Naive thymus-derived CD4-positive, alpha-beta T cell (primary cell): ENCODE results near the gene CTPS2. TPM values are rescaled to one million over a fixed set of nuclear protein-coding genes. Genes with fewer than 3 reads are reported as not detected.

ENCODE experiments used
- ATAC-seq: fragments of 150-1000 bp; cut with Tn5 transposase; 2 replicates; pipeline ENCODE4 v1.10.0; 2021; ENCODE audit warnings: mild to moderate bottlenecking, moderate library complexity
- CTCF ChIA-PET: fragments of 350-600 bp; sonication (Branson Sonifier 250); formaldehyde crosslinking; loops from one replicate; lab custom pipeline; 2021; ENCODE audit warnings: antibody characterized with exemption; lab: Charles Lee
- POLR2A ChIA-PET: fragments of 350-600 bp; sonication (Branson Sonifier 250); formaldehyde crosslinking; loops from one replicate; lab custom pipeline; 2021; ENCODE audit warnings: antibody characterized with exemption, inconsistent platforms; lab: Charles Lee
- DNase-seq, 9 donors: peaks; one replicate each; pipeline versions ENCODE4 v3.0.0 to v3.0.0-alpha.2; 2020 to 2022; ENCODE audit warnings: mixed read lengths in 1 of 9
- H3K27ac ChIP-seq: one replicate; pipeline ENCODE4 v1.7.0; 2013; ENCODE audit warnings: mild to moderate bottlenecking, low read depth, low read length, moderate library complexity
- H3K27me3 ChIP-seq, 2 donors: one replicate each; pipeline ENCODE4 v1.7.0; 2013; ENCODE audit warnings: low read length in 2 of 2, mild to moderate bottlenecking in 2 of 2, moderate library complexity in 2 of 2; ENCODE audit not compliant: control insufficient read depth in 2 of 2, insufficient read depth in 2 of 2
- H3K36me3 ChIP-seq, 3 experiments: 1 replicate in 2 of 3; 2 replicates in 1 of 3; pipeline ENCODE4 v1.7.0; 2013; ENCODE audit warnings: low read length in 3 of 3, mild to moderate bottlenecking in 3 of 3, moderate library complexity in 1 of 3; ENCODE audit not compliant: insufficient read depth in 3 of 3, control insufficient read depth in 2 of 3
- H3K4me1 ChIP-seq, 2 donors: one replicate each; pipeline ENCODE4 v1.7.0; 2013; ENCODE audit warnings: low read length in 2 of 2, mild to moderate bottlenecking in 2 of 2, moderate library complexity in 1 of 2; ENCODE audit not compliant: control insufficient read depth in 2 of 2, insufficient read depth in 2 of 2
- H3K4me3 ChIP-seq: 2 replicates; pipeline ENCODE4 v1.7.0; 2013; ENCODE audit warnings: mild to moderate bottlenecking, low read length
- H3K9me3 ChIP-seq, 3 experiments: 1 replicate in 2 of 3; 2 replicates in 1 of 3; pipeline ENCODE4 v1.7.0; 2013; ENCODE audit warnings: low read length in 3 of 3; ENCODE audit not compliant: control insufficient read depth in 2 of 3
- H3K27ac Mint-ChIP-seq, 9 donors: one replicate each; pipeline ENCODE4 v1.8.0; 2020 to 2022; ENCODE audit warnings: mixed read lengths in 9 of 9, mild to moderate bottlenecking in 8 of 9, moderate library complexity in 5 of 9, inconsistent platforms in 2 of 9
- H3K27me3 Mint-ChIP-seq, 5 donors: one replicate each; pipeline ENCODE4 v1.8.0; 2021 to 2022; ENCODE audit warnings: mixed read lengths in 5 of 5, mild to moderate bottlenecking in 1 of 5
- H3K36me3 Mint-ChIP-seq, 5 donors: one replicate each; pipeline ENCODE4 v1.8.0; 2020 to 2022; ENCODE audit warnings: mixed read lengths in 5 of 5, mild to moderate bottlenecking in 3 of 5, inconsistent platforms in 1 of 5
- H3K4me1 Mint-ChIP-seq, 7 donors: one replicate each; pipeline ENCODE4 v1.8.0; 2020 to 2022; ENCODE audit warnings: mixed read lengths in 7 of 7, mild to moderate bottlenecking in 3 of 7, inconsistent platforms in 1 of 7
- H3K4me3 Mint-ChIP-seq, 10 donors: one replicate each; pipeline ENCODE4 v1.8.0; 2020 to 2022; ENCODE audit warnings: mild to moderate bottlenecking in 10 of 10, mixed read lengths in 10 of 10, moderate library complexity in 6 of 10, inconsistent platforms in 2 of 10
- H3K9me3 Mint-ChIP-seq, 11 donors: one replicate each; pipeline ENCODE4 v1.8.0; 2020 to 2022; ENCODE audit warnings: mixed read lengths in 11 of 11, mild to moderate bottlenecking in 4 of 11, inconsistent platforms in 1 of 11, moderate library complexity in 1 of 11
- intact Hi-C, 2 donors: fragments of 100-400 bp; cut with micrococcal nuclease; formaldehyde crosslinking; loops; one replicate each; pipeline ENCODE4 v1.15.1; 2023
- polyA plus RNA-seq, 2 donors: library from polyadenylated mRNA; unstranded; fragments of 300-500 nt; fragmentation: Illumina TruSeq; gene quantifications; one replicate each; pipeline ENCODE4 v1.2.3, GENCODE V29; 2021
- total RNA-seq, 6 experiments: library from RNA in 5 of 6; stranded (reverse) in 5 of 6; gene quantifications; 1 replicate in 5 of 6; 2 replicates in 1 of 6; pipeline ENCODE4 v1.2.3 and lab custom pipeline; 2021 to 2026

Gene CTPS2
- total and polyA plus RNA-seq, 7 experiments from 2014 or later, result 2.7 to 8.9 (median 5.6) TPM

GRCh38 chrX:16745659-16746058 is 33.2 kb upstream of the CTPS2 start:
- Histone ChIP-seq H3K4me1 (no peaks in the 10 kb centered on the region), H3K27me3 (no peaks in the 10 kb centered on the region), H3K27ac (no peak overlapping the region), H3K4me3 (no peak overlapping the region), H3K36me3 (peaks cover 0 to 60% (median 0%) of the 10 kb centered on the region in 3 experiments), H3K9me3 (no peaks in the 10 kb centered on the region)
- Mint-ChIP-seq H3K4me1 (peaks cover 0 to 2% (median 0%) of the 10 kb centered on the region in 7 donors), H3K27ac (no peak overlapping the region), H3K4me3 (no peak overlapping the region), H3K36me3 (peaks cover 3 to 56% (median 15%) of the 10 kb centered on the region in 5 donors), H3K27me3 (no peaks in the 10 kb centered on the region), H3K9me3 (no peaks in the 10 kb centered on the region)
- POLR2A ChIA-PET, result no interaction called here
- CTCF ChIA-PET, result no interaction called here
- no peak for ATAC-seq
- DNase-seq, result no peak
- intact Hi-C loops, result no loop called here

DNA sequence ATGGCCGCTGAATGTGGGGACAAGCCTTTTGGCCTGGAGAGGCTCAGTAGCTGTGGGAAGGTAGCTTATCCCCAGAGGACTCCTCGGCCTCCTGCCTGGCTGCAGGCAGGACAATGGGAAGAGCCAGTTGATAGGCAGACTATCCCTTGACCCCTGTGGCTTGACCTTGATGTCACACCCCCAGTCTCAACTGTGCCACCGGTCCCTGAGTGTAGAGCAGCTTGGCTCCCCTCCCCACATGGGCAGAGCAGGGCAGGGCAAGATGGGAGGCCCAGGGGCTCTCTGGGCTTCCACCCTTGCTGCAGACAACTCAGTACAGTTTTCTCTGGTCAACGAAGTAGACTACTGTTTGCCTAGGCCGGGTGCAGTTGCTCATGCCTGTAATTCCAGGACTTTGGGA is 32.6 kb upstream of the CTPS2 start:
- ChIA-PET POLR2A (no interaction called here), CTCF (no interaction called here)
- H3K4me3 Mint-ChIP-seq, result no peak overlapping the region
- DNase-seq (no peak), ATAC-seq (no peak)
- no peaks in the 10 kb centered on the region for H3K27me3 Mint-ChIP-seq
- no peaks in the 10 kb centered on the region for H3K9me3 ChIP-seq
- no peaks in the 10 kb centered on the region for H3K27me3 ChIP-seq
- no peaks in the 10 kb centered on the region for H3K4me1 ChIP-seq
- H3K9me3 Mint-ChIP-seq, result no peaks in the 10 kb centered on the region
- H3K36me3 Mint-ChIP-seq, result peaks cover 3 to 55% (median 12%) of the 10 kb centered on the region in 5 donors
- no peak overlapping the region for H3K4me3 ChIP-seq
- intact Hi-C loops, result no loop called here
- peaks cover 0 to 4% (median 0%) of the 10 kb centered on the region in 7 donors for H3K4me1 Mint-ChIP-seq
- H3K27ac ChIP-seq, result no peak overlapping the region
- H3K36me3 ChIP-seq, result peaks cover 0 to 57% (median 0%) of the 10 kb centered on the region in 3 experiments
- no peak overlapping the region for H3K27ac Mint-ChIP-seq

- ATAC-seq (no peak), DNase-seq (no peak)
- ChIA-PET CTCF (no interaction called here), POLR2A (interaction anchor here (0.7 kb wide), 1 partner anchor 10 kb away, joined by 3 read pairs; no protein-coding TSS in a partner anchor)
- Histone ChIP-seq H3K4me1 (no peaks in the 10 kb centered on the region), H3K9me3 (no peaks in the 10 kb centered on the region), H3K27me3 (no peaks in the 10 kb centered on the region), H3K4me3 (no peak overlapping the region), H3K27ac (no peak overlapping the region), H3K36me3 (peaks cover 0 to 50% (median 0%) of the 10 kb centered on the region in 3 experiments)
- intact Hi-C loops, result no loop called here
- no peak overlapping the region for H3K27ac Mint-ChIP-seq
- H3K4me3 Mint-ChIP-seq, result no peak overlapping the region
- H3K36me3 Mint-ChIP-seq, result peaks cover 3 to 54% (median 10%) of the 10 kb centered on the region in 5 donors
- H3K9me3 Mint-ChIP-seq, result no peaks in the 10 kb centered on the region
- H3K27me3 Mint-ChIP-seq, result no peaks in the 10 kb centered on the region
- peaks cover 0 to 4% (median 0%) of the 10 kb centered on the region in 7 donors for H3K4me1 Mint-ChIP-seq
Observed at GRCh38 chrX:16743604-16744325, 31.3 kb upstream of the CTPS2 start.

- Histone ChIP-seq H3K4me1 (no peaks in the 10 kb centered on the region), H3K9me3 (no peaks in the 10 kb centered on the region), H3K36me3 (peaks cover 0 to 50% (median 0%) of the 10 kb centered on the region in 3 experiments), H3K4me3 (no peak overlapping the region), H3K27ac (no peak overlapping the region), H3K27me3 (no peaks in the 10 kb centered on the region)
- intact Hi-C loops, result no loop called here
- peaks cover 0 to 4% (median 0%) of the 10 kb centered on the region in 7 donors for H3K4me1 Mint-ChIP-seq
- no peaks in the 10 kb centered on the region for H3K27me3 Mint-ChIP-seq
- ChIA-PET POLR2A (no interaction called here), CTCF (no interaction called here)
- DNase-seq (no peak), ATAC-seq (peak; percentile 20)
- no peak overlapping the region for H3K4me3 Mint-ChIP-seq
- H3K36me3 Mint-ChIP-seq, result peaks cover 3 to 59% (median 10%) of the 10 kb centered on the region in 5 donors
- H3K27ac Mint-ChIP-seq, result peak overlapping the region in 3 of 9 donors; percentile 7 to 44 (median 16)
- no peaks in the 10 kb centered on the region for H3K9me3 Mint-ChIP-seq
Observed at GRCh38 chrX:16739574-16739973, 27.1 kb upstream of the CTPS2 start.

DNA sequence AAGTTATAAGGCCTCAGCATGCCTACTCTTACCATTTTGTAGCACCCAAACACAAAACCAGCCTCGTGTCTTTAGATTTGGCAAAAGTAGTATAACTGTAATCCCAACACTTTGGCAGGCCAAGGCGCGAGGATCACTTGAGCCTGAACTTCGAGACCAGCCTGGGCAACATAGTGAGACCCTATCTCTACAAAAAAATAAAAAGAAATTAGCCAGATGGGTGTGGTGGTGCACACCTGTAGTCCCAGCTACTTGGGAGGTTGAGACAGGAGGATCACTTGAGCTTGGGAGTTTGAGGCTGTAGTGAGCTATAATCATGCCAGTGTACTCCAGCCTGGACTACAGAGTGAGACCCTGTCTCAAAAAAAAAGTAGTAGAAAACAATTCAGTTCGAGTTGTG is 24.6 kb upstream of the CTPS2 start:
- DNase-seq (no peak), ATAC-seq (no peak)
- CTCF ChIA-PET, result no interaction called here
- H3K4me1 Mint-ChIP-seq, result peaks cover 0 to 6% (median 5%) of the 10 kb centered on the region in 7 donors
- Histone ChIP-seq H3K36me3 (peaks cover 0 to 40% (median 0%) of the 10 kb centered on the region in 3 experiments), H3K4me1 (no peaks in the 10 kb centered on the region), H3K4me3 (no peak overlapping the region), H3K27ac (no peak overlapping the region), H3K9me3 (no peaks in the 10 kb centered on the region), H3K27me3 (no peaks in the 10 kb centered on the region)
- POLR2A ChIA-PET, result no interaction called here
- H3K27ac Mint-ChIP-seq, result no peak overlapping the region
- no peaks in the 10 kb centered on the region for H3K9me3 Mint-ChIP-seq
- peaks cover 0 to 60% (median 7%) of the 10 kb centered on the region in 5 donors for H3K36me3 Mint-ChIP-seq
- no peak overlapping the region for H3K4me3 Mint-ChIP-seq
- intact Hi-C loops, result no loop called here
- H3K27me3 Mint-ChIP-seq, result no peaks in the 10 kb centered on the region

- Histone ChIP-seq H3K4me3 (no peak overlapping the region), H3K9me3 (no peaks in the 10 kb centered on the region), H3K36me3 (peaks cover 0 to 30% (median 0%) of the 10 kb centered on the region in 3 experiments), H3K4me1 (no peaks in the 10 kb centered on the region), H3K27ac (no peak overlapping the region), H3K27me3 (no peaks in the 10 kb centered on the region)
- Mint-ChIP-seq H3K4me3 (no peak overlapping the region), H3K4me1 (peaks cover 0 to 9% (median 4%) of the 10 kb centered on the region in 7 donors), H3K9me3 (peaks cover 0 to 2% (median 0%) of the 10 kb centered on the region in 11 donors), H3K27ac (peak overlapping the region in 3 of 9 donors; percentile 3 to 75 (median 29)), H3K36me3 (peaks cover 0 to 35% (median 6%) of the 10 kb centered on the region in 5 donors), H3K27me3 (no peaks in the 10 kb centered on the region)
- DNase-seq, result no peak
- no peak for ATAC-seq
- ChIA-PET CTCF (interaction anchor here (0.6 kb wide), 1 partner anchor 150 kb away, joined by 3 read pairs; no protein-coding TSS in a partner anchor), POLR2A (interaction anchor here (1.1 kb wide), 1 partner anchor 13 kb away, joined by 3 read pairs; the partner anchor contains the start of gene SYAP1)
- intact Hi-C loops, result no loop called here
Observed at GRCh38 chrX:16733013-16733412, 20.5 kb upstream of the CTPS2 start.
